GM12878 (cell line): ENCODE measurements around the gene SLC26A8. TPM values are rescaled to one million over a fixed set of nuclear protein-coding genes. Genes with fewer than 3 reads are reported as not detected.
"Not testable (repeated sequence)": the region's sequence is repeated elsewhere in the genome, so short reads cannot be mapped to it uniquely, and the experiment has no call there.

Source experiments
- ATAC-seq: fragments of 200-7000 bp; cut with Tn5 transposase; 3 replicates; pipeline ENCODE4 v1.9.1; 2020; ENCODE audit warnings: mild to moderate bottlenecking, moderate library complexity
- BruUV-seq: library from RNA; stranded (reverse); fragments of 400-500 nt; replicated peaks from 2 replicates; lab custom pipeline; 2021; lab: Mats Ljungman, UMichigan
- CTCF ChIA-PET: fragments of 300-600 bp; sonication (Branson Sonifier 250); formaldehyde crosslinking; extraction: SDS; loops from one replicate; lab custom pipeline; 2021; ENCODE audit warnings: inconsistent platforms; lab: Yijun Ruan, JAX
- POLR2A ChIA-PET: fragments of 350-600 bp; formaldehyde crosslinking; extraction: SDS; loops from one replicate; lab custom pipeline; 2021; ENCODE audit warnings: inconsistent platforms; lab: Charles Lee
- RAD21 ChIA-PET: fragments of 300-600 bp; sonication (Branson Sonifier 250); formaldehyde crosslinking; loops from one replicate; lab custom pipeline; 2023; ENCODE audit warnings: antibody characterized with exemption; ENCODE audit not compliant: unreplicated experiment; lab: Charles Lee
- SMC1A ChIA-PET: fragments of 300-600 bp; sonication (Branson Sonifier 250); formaldehyde crosslinking; loops from one replicate; lab custom pipeline; 2023; ENCODE audit not compliant: unreplicated experiment, uncharacterized antibody; lab: Charles Lee
- DNase-seq: peaks from one replicate; pipeline ENCODE4 v3.0.0-alpha.2; 2011; ENCODE audit warnings: low read depth, low spot score
- FAIRE-seq: peaks from 3 replicates; lab custom pipeline; 2011; peaks lifted over from hg19 to GRCh38; lab: Jason Lieb, UNC
- H2AFZ ChIP-seq: 2 replicates; pipeline ENCODE4 v1.6.0; 2011; ENCODE audit warnings: low read depth, low read length, control low read depth; ENCODE audit not compliant: control insufficient read depth
- H3K27ac ChIP-seq: 2 replicates; pipeline ENCODE4 v1.5.1; 2011; ENCODE audit warnings: control low read depth; ENCODE audit not compliant: control insufficient read depth, insufficient read depth
- H3K27me3 ChIP-seq, 2 experiments: replicated peaks in 1 of 2; 2 replicates each; pipeline versions ENCODE4 v1.6.0 to v1.6.1; 2011; ENCODE audit warnings: low read length in 1 of 2; ENCODE audit not compliant: control insufficient read depth in 2 of 2, insufficient read depth in 2 of 2
- H3K36me3 ChIP-seq, 2 experiments: 2 replicates each; pipeline ENCODE4 v1.5.1; 2011; ENCODE audit warnings: low read length in 1 of 2; ENCODE audit not compliant: control insufficient read depth in 2 of 2, insufficient read depth in 2 of 2
- H3K4me1 ChIP-seq: 2 replicates; pipeline ENCODE4 v1.6.1; 2011; ENCODE audit warnings: mild to moderate bottlenecking, low read length, moderate library complexity, mixed read lengths; ENCODE audit not compliant: control insufficient read depth, insufficient read depth
- H3K4me2 ChIP-seq: 2 replicates; pipeline ENCODE4 v1.6.0; 2011; ENCODE audit warnings: control low read depth; ENCODE audit not compliant: control insufficient read depth, insufficient read depth
- H3K4me3 ChIP-seq: fragments of 200-600 bp; sonication (generic); 2 replicates; pipeline ENCODE4 v1.5.1; 2016
- H3K79me2 ChIP-seq: 2 replicates; pipeline ENCODE4 v1.6.0; 2011; ENCODE audit warnings: low read length; ENCODE audit not compliant: control insufficient read depth, insufficient read depth
- H3K9ac ChIP-seq: 2 replicates; pipeline ENCODE4 v1.8.0; 2011; ENCODE audit warnings: low read length, control low read depth, mixed read lengths; ENCODE audit not compliant: control insufficient read depth, insufficient read depth
- H3K9me3 ChIP-seq: replicated peaks from 3 replicates; pipeline ENCODE4 v1.5.1; 2011; ENCODE audit warnings: mild to moderate bottlenecking, low read length; ENCODE audit not compliant: control insufficient read depth, insufficient read depth
- H4K20me1 ChIP-seq: 2 replicates; pipeline ENCODE4 v1.6.0; 2011; ENCODE audit not compliant: control insufficient read depth, insufficient read depth
- HDGF ChIP-seq: fragments of 450-650 bp; IDR thresholded peaks from 2 replicates; pipeline ENCODE4 v1.6.1; 2016; ENCODE audit warnings: antibody characterized with exemption
- WGBS: methylation state at CpG from one replicate; pipeline ENCODE4 v1.1.6; 2016; ENCODE audit warnings: low lambda C conversion rate; ENCODE audit not compliant: insufficient replicate concordance, insufficient coverage; ENCODE audit errors: missing lambda C conversion rate; 5-methylcytosine and 5-hydroxymethylcytosine counted together
- in situ Hi-C: fragments of 300-500 bp; cut with MboI; formaldehyde crosslinking; loops from 9 replicates; pipeline ENCODE4 v1.14.3; 2018; ENCODE audit warnings: mixed read lengths
- intact Hi-C: fragments of 100-400 bp; cut with micrococcal nuclease; formaldehyde crosslinking; loops from one replicate; pipeline ENCODE4 v1.14.2; 2022; ENCODE audit not compliant: unreplicated experiment
- polyA plus RNA-seq, 11 experiments: library from polyadenylated mRNA; depleted of rRNA in 4 of 11; unstranded in 6 of 11; stranded (reverse) in 5 of 11; fragments of >200 nt; fragmentation: Nextera tagmentation in 4 of 11; fragmentation: Illumina TruSeq in 1 of 11; extraction: Ambion mirVana in 4 of 11; extraction: Trizol in 1 of 11; gene quantifications; 1 replicate in 1 of 11; 2 replicates in 10 of 11; pipeline versions ENCODE4 v1.2.1 to v1.2.3, GENCODE V29; 2011 to 2016; ENCODE audit warnings: inconsistent platforms in 2 of 11, missing spikeins in 2 of 11, low read depth in 1 of 11
- total RNA-seq, 4 experiments: library from RNA; depleted of rRNA in 3 of 4; stranded (reverse); fragments of >200 nt in 3 of 4; fragmentation: Illumina TruSeq in 1 of 4; extraction: Trizol in 1 of 4; gene quantifications; 2 replicates each; pipeline versions ENCODE4 v1.2.1 to v1.2.3, GENCODE V29; 2013 to 2021

Gene SLC26A8
- total and polyA plus RNA-seq, 10 of the 15 experiments (the other 5 are each of a cell fraction or from before 2014, with no cell fraction given): 0.09 to 0.95 (median 0.27) TPM; not detected in 2

DNA sequence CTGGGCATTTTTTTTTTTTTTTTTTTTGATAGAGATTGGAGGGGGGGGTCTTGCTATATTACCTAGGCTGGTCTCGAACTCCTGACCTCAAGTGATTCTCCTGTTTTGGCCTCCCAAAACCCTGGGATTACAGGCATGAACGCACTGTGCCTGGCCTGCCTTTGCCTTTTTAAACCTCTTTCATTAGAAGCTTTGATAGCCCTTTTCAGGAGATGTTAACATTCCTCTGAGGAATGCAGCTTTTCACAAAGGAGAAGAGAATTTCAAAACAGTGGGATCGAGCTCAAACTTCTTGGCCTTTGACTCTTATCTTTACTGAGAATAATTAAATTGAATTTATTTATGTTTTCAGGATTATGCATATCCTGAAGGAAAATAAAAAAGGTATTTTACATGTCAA is 31.3 kb downstream of the SLC26A8 start:
- intact Hi-C loops: no loop called here
- CTCF ChIA-PET: interaction anchor here (3.7 kb wide), 1 partner anchor 102 kb away, joined by 12 read pairs; no protein-coding TSS in a partner anchor
- TF ChIP-seq HDGF: no peak

DNA sequence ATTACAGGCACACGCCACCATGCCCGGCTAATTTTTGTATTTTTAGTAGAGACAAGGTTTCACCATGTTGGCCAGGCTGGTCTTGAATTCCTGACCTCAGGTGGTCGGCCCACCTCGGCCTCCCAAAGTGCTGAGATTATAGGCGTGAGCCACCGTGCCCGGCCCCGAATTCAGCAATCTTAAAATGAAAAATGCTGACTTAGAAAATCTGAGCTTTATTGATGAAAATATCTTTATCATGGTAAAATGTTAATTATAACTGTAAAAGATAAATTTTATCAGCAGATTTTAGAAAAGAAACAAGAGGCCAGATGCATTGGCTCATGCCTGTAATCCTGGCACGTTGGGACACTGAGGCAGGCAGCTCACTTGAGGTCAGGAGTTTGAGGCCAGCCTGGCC is 36.4 kb downstream of the SLC26A8 start:
- BruUV-seq, H3K4me3 ChIP-seq, ATAC-seq, H3K9ac ChIP-seq, H3K27me3 ChIP-seq, DNase-seq, H3K36me3 ChIP-seq, FAIRE-seq, H3K27ac ChIP-seq, H3K4me2 ChIP-seq, H3K9me3 ChIP-seq, CTCF ChIA-PET, H3K79me2 ChIP-seq, H3K4me1 ChIP-seq, H2AFZ ChIP-seq, in situ Hi-C loops, intact Hi-C loops, SMC1A ChIA-PET, H4K20me1 ChIP-seq: not testable (repeated sequence)
- POLR2A ChIA-PET: interaction anchor here (0.7 kb wide), 1 partner anchor 56 kb away, joined by 3 read pairs; no protein-coding TSS in a partner anchor
- RAD21 ChIA-PET: interaction anchor here (0.7 kb wide), 1 partner anchor 8 kb away, joined by 3 read pairs; no protein-coding TSS in a partner anchor
- 52% methylated on average over 9 of the region's 9 CpGs for WGBS

More for the DNA sequence above, 31.3 kb downstream of the SLC26A8 start:
- ChIA-PET RAD21 (no interaction called here), SMC1A (interaction anchor here (0.7 to 1.6 kb wide), 3 partner anchors 13 to 103 kb away, joined by 3 to 5 read pairs (median 3); no protein-coding TSS in a partner anchor), POLR2A (no interaction called here)
- no peak overlapping the region for H2AFZ ChIP-seq
- no peak overlapping the region for H3K9ac ChIP-seq
- ATAC-seq (no peak), DNase-seq (no peak), FAIRE-seq (no peak)
- no peaks in the 10 kb centered on the region for H3K27me3 ChIP-seq
- no peaks in the 10 kb centered on the region for H3K4me1 ChIP-seq
- H3K79me2 ChIP-seq: no peaks in the 10 kb centered on the region
- H4K20me1 ChIP-seq: no peaks in the 10 kb centered on the region
- no peak overlapping the region for H3K27ac ChIP-seq
- no peaks in the 10 kb centered on the region for H3K36me3 ChIP-seq
- H3K9me3 ChIP-seq: no peaks in the 10 kb centered on the region
- in situ Hi-C loops: no loop called here
- H3K4me3 ChIP-seq: no peak overlapping the region
- H3K4me2 ChIP-seq: no peak overlapping the region
- BruUV-seq: no TSS peak
- 0% methylated on average over 3 of the region's 3 CpGs for WGBS
